ENCODE results near the gene PP2D1.

- TF ChIP-seq CTCF (IDR thresholded peaks at IDR 0.05; ENCODE audit: poor library complexity) (no peak), EZH2 (IDR thresholded peaks at IDR 0.05; ENCODE audit: borderline replicate concordance) (no peak), EZH2phosphoT487 (IDR thresholded peaks at IDR 0.05; ENCODE audit: low read depth, severe bottlenecking, unreplicated experiment) (no peak)
Observed at GRCh38 chr3:20038699-20039465, 26.8 kb upstream of the PP2D1 start.
